GM21367 (cell line): Measurements from ENCODE around the gene SMLR1.
A peak's percentile ranks its signal among the peaks of the same experiment; 100 is the strongest.

Experiments used
- ATAC-seq: cut with Tn5 transposase; IDR thresholded peaks from one replicate; pipeline ENCODE4 v1.9.1; 2021; ENCODE audit not compliant: unreplicated experiment

SMLR1 gene

GRCh38 chr6:130824978-130825694 is 2.1 kb upstream of the SMLR1 start:
- no peak for ATAC-seq

- ATAC-seq: no peak
Observed at GRCh38 chr6:130825772-130826441, 1.3 kb upstream of the SMLR1 start.

GRCh38 chr6:130826442-130827246 is 562 bp upstream of the SMLR1 start:
- ATAC-seq: no peak

- ATAC-seq: no peak
Observed at GRCh38 chr6:130829333-130829910, 2.2 kb downstream of the SMLR1 start.

- no peak for ATAC-seq
Observed at GRCh38 chr6:130831607-130832006, 4.4 kb downstream of the SMLR1 start.

- no peak for ATAC-seq
Observed at GRCh38 chr6:130833569-130833968, 6.4 kb downstream of the SMLR1 start.

- ATAC-seq: no peak
Observed at GRCh38 chr6:130834482-130835251, 7.5 kb downstream of the SMLR1 start.

- no peak for ATAC-seq
Observed at GRCh38 chr6:130836055-130836640, 8.9 kb downstream of the SMLR1 start.

- ATAC-seq: no peak
Observed at GRCh38 chr6:130837067-130837466, 9.9 kb downstream of the SMLR1 start.

GRCh38 chr6:130838250-130838860 is 11.1 kb downstream of the SMLR1 start:
- ATAC-seq: no peak

- ATAC-seq: no peak
Observed at GRCh38 chr6:130838951-130839350, 11.7 kb downstream of the SMLR1 start.

GRCh38 chr6:130839379-130839778 is 12.2 kb downstream of the SMLR1 start:
- no peak for ATAC-seq

- ATAC-seq: no peak
Observed at GRCh38 chr6:130840050-130840449, 12.8 kb downstream of the SMLR1 start.

GRCh38 chr6:130841128-130841728 is 14.0 kb downstream of the SMLR1 start:
- ATAC-seq: no peak

GRCh38 chr6:130843575-130844320 is 16.5 kb downstream of the SMLR1 start:
- ATAC-seq: peak; percentile 81

GRCh38 chr6:130846501-130846900 is 19.3 kb downstream of the SMLR1 start:
- no peak for ATAC-seq

GRCh38 chr6:130847001-130847910 is 20.1 kb downstream of the SMLR1 start:
- ATAC-seq: no peak

- ATAC-seq: peak; percentile 95
Observed at GRCh38 chr6:130848945-130849344, 21.7 kb downstream of the SMLR1 start.
